Astrocyte (in vitro differentiated cells and primary cell): ENCODE results near the gene MRPL20. TPM values are rescaled to one million over a fixed set of nuclear protein-coding genes. Genes with fewer than 3 reads are reported as not detected.

Experiments
- DNase-seq: peaks from one replicate; pipeline ENCODE4 v3.0.0-alpha.2; 2010; ENCODE audit warnings: low read depth
- FAIRE-seq: peaks from 2 replicates; lab custom pipeline; 2011; peaks lifted over from hg19 to GRCh38; lab: Jason Lieb, UNC
- H2AFZ ChIP-seq: 2 replicates; pipeline ENCODE4 v1.6.0; 2012; ENCODE audit warnings: low read depth, low read length, inconsistent platforms
- H3K27ac ChIP-seq: 2 replicates; pipeline ENCODE4 v1.5.1; 2011; ENCODE audit warnings: low read depth, low read length, inconsistent platforms
- H3K27me3 ChIP-seq: 2 replicates; pipeline ENCODE4 v1.6.0; 2011; ENCODE audit warnings: low read length, inconsistent platforms; ENCODE audit not compliant: insufficient read depth
- H3K36me3 ChIP-seq: 2 replicates; pipeline ENCODE4 v1.5.1; 2011; ENCODE audit warnings: low read length, inconsistent platforms; ENCODE audit not compliant: insufficient read depth
- H3K4me1 ChIP-seq: 2 replicates; pipeline ENCODE4 v1.5.1; 2011; ENCODE audit warnings: low read length, inconsistent platforms; ENCODE audit not compliant: insufficient read depth
- H3K4me2 ChIP-seq: 2 replicates; pipeline ENCODE4 v1.6.0; 2012; ENCODE audit warnings: low read length, inconsistent platforms
- H3K4me3 ChIP-seq: 2 replicates; pipeline ENCODE4 v1.5.1; 2011; ENCODE audit warnings: low read depth, mild to moderate bottlenecking, low read length, inconsistent platforms; ENCODE audit not compliant: insufficient read depth
- H3K79me2 ChIP-seq: 2 replicates; pipeline ENCODE4 v1.6.0; 2012; ENCODE audit warnings: mild to moderate bottlenecking, low read length, inconsistent platforms; ENCODE audit not compliant: insufficient read depth
- H3K9ac ChIP-seq: 2 replicates; pipeline ENCODE4 v1.6.0; 2012; ENCODE audit warnings: mild to moderate bottlenecking, low read length, inconsistent platforms
- H3K9me3 ChIP-seq: 2 replicates; pipeline ENCODE4 v1.5.1; 2012; ENCODE audit warnings: low read depth, mild to moderate bottlenecking, low read length, inconsistent platforms; ENCODE audit not compliant: insufficient read depth
- H4K20me1 ChIP-seq: 2 replicates; pipeline ENCODE4 v1.6.0; 2012; ENCODE audit warnings: low read length, inconsistent platforms; ENCODE audit not compliant: insufficient read depth
- H3K27ac Mint-ChIP-seq: one replicate; pipeline ENCODE4 v1.8.0; 2021; ENCODE audit warnings: mild to moderate bottlenecking, mixed read lengths; ENCODE audit not compliant: unreplicated experiment
- H3K27me3 Mint-ChIP-seq: one replicate; pipeline ENCODE4 v1.8.0; 2021; ENCODE audit warnings: low read depth, mixed read lengths; ENCODE audit not compliant: unreplicated experiment
- H3K36me3 Mint-ChIP-seq: one replicate; pipeline ENCODE4 v1.8.0; 2021; ENCODE audit warnings: low read depth, mixed read lengths; ENCODE audit not compliant: unreplicated experiment
- H3K4me1 Mint-ChIP-seq: one replicate; pipeline ENCODE4 v1.8.0; 2021; ENCODE audit warnings: low read depth, mixed read lengths; ENCODE audit not compliant: unreplicated experiment
- H3K4me3 Mint-ChIP-seq: one replicate; pipeline ENCODE4 v1.8.0; 2021; ENCODE audit warnings: mild to moderate bottlenecking, moderate library complexity, mixed read lengths; ENCODE audit not compliant: unreplicated experiment
- H3K9me3 Mint-ChIP-seq: one replicate; pipeline ENCODE4 v1.8.0; 2021; ENCODE audit warnings: mild to moderate bottlenecking, mixed read lengths; ENCODE audit not compliant: unreplicated experiment
- CTCF ChIP-seq: IDR thresholded peaks from 2 replicates; pipeline ENCODE4 v1.5.1; 2011; ENCODE audit warnings: low read depth, mild to moderate bottlenecking, inconsistent platforms, low read length, moderate library complexity; ENCODE audit not compliant: insufficient read depth
- EZH2 ChIP-seq: IDR thresholded peaks from 2 replicates; pipeline ENCODE4 v1.6.1; 2012; ENCODE audit warnings: mild to moderate bottlenecking, low read length, inconsistent platforms; ENCODE audit not compliant: insufficient read depth
- total RNA-seq: library from RNA; stranded (reverse); gene quantifications from 2 replicates; pipeline ENCODE4 v1.2.1, GENCODE V29; 2021

MRPL20 gene
- total RNA-seq, 1 donor from 2014 or later: 88.5 TPM

DNA sequence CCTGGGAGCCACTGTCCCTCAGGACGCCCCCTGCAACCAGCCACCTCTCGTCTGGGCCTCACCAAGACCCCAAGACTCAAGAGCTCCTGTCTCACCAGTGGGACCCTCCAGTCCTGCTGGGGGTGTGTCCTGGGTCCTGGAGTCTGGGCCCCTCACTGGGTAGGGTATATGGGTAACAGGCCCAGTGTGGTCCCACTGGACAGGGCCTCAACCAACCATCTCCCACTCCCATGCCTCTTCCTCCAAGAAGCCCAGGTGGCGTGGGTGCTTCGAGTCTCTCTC, 27.7 kb upstream of the MRPL20 start:
- Histone ChIP-seq H3K79me2 (no peaks in the 10 kb centered on the region), H3K36me3 (no peaks in the 10 kb centered on the region), H3K27me3 (no peaks in the 10 kb centered on the region), H3K4me1 (peaks cover 35% of the 10 kb centered on the region), H3K4me2 (peak overlapping the region; percentile 85), H4K20me1 (peaks cover 6% of the 10 kb centered on the region), H3K4me3 (no peak overlapping the region), H3K27ac (no peak overlapping the region), H3K9ac (no peak overlapping the region), H3K9me3 (no peaks in the 10 kb centered on the region), H2AFZ (peak overlapping the region; percentile 78)
- Mint-ChIP-seq H3K27me3 (no peaks in the 10 kb centered on the region), H3K4me1 (peaks cover 12% of the 10 kb centered on the region), H3K9me3 (no peaks in the 10 kb centered on the region), H3K4me3 (peak overlapping the region; percentile 80), H3K36me3 (no peaks in the 10 kb centered on the region), H3K27ac (no peak overlapping the region)
- TF ChIP-seq CTCF: no peak
- TF ChIP-seq EZH2: no peak
- DNase-seq: no peak
- no peak for FAIRE-seq

DNA sequence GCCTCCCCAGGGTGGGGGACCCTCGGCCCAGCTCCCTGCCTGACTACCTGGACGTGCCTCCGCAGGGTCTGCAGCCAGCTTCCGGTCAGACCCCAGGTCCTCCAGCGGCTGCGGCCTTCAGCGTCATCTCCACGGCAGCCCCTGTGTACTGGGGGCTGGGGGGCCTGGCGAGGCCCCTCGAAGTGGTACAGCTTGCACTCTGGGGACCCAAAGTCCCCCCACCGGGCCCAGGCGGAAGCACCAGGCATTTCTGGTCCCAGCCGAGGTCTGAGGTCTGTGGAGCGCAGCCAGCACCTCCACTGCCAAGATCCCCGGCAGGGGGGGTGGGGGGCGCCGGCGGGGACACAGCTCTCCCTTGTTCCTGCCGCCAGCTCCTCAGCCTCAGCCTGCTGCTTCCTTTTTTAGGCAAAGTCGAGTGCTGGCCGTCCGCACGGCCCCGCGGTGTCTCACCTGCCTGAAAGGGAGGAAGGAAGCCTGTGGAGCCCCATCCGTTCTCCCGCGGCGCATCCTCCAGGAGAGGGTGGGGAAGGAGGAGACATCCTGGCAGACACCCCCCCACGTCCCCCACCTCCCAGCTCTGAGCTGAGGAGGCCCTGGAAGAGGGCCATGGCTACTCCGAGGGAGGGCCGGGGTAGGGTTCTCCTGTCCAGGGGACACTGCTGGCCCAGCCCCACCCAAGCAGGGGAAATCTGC, 27.2 kb upstream of the MRPL20 start:
- no peaks in the 10 kb centered on the region for H3K9me3 Mint-ChIP-seq
- Histone ChIP-seq H3K36me3 (no peaks in the 10 kb centered on the region), H3K4me1 (peaks cover 35% of the 10 kb centered on the region), H3K9ac (peak overlapping the region; percentile 37), H3K9me3 (no peaks in the 10 kb centered on the region), H4K20me1 (peaks cover 6% of the 10 kb centered on the region), H2AFZ (peak overlapping the region; percentile 45), H3K27me3 (no peaks in the 10 kb centered on the region), H3K4me3 (no peak overlapping the region), H3K79me2 (no peaks in the 10 kb centered on the region), H3K27ac (no peak overlapping the region), H3K4me2 (peak overlapping the region; percentile 85)
- H3K36me3 Mint-ChIP-seq: no peaks in the 10 kb centered on the region
- DNase-seq (peak; percentile 13), FAIRE-seq (no peak)
- peak overlapping the region; percentile 20 for H3K4me3 Mint-ChIP-seq
- H3K27me3 Mint-ChIP-seq: no peaks in the 10 kb centered on the region
- H3K4me1 Mint-ChIP-seq: peaks cover 16% of the 10 kb centered on the region
- TF ChIP-seq EZH2: no peak
- TF ChIP-seq CTCF: no peak
- no peak overlapping the region for H3K27ac Mint-ChIP-seq

DNA sequence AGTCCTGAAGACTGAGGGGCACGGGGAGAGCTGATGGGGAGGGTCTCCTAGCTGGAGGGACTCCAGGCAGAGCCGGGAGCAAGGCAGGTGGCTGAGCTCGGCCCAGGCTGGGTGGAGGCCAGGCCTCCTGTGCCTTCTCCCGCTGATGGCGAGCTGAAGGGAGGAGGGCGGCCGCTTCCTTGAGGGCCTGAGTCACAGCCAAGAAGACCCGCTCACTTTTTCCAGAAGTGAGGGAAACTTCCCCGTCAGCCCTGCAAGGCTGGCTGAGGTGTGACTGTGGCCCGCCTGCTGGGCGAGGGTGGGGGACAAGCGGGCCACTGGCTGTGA, 26.7 kb upstream of the MRPL20 start:
- no peak overlapping the region for H3K4me3 ChIP-seq
- peak overlapping the region; percentile 37 for H3K9ac ChIP-seq
- H3K27ac ChIP-seq: no peak overlapping the region
- H3K79me2 ChIP-seq: no peaks in the 10 kb centered on the region
- peak overlapping the region; percentile 85 for H3K4me2 ChIP-seq
- H3K36me3 ChIP-seq: no peaks in the 10 kb centered on the region
- H3K4me1 ChIP-seq: peaks cover 35% of the 10 kb centered on the region
- H3K27me3 ChIP-seq: no peaks in the 10 kb centered on the region
- Mint-ChIP-seq H3K4me1 (peaks cover 16% of the 10 kb centered on the region), H3K36me3 (no peaks in the 10 kb centered on the region), H3K9me3 (no peaks in the 10 kb centered on the region), H3K27ac (peak overlapping the region; percentile 26), H3K4me3 (no peak overlapping the region), H3K27me3 (no peaks in the 10 kb centered on the region)
- H2AFZ ChIP-seq: peak overlapping the region; percentile 45
- FAIRE-seq (no peak), DNase-seq (peak; percentile 60)
- peaks cover 6% of the 10 kb centered on the region for H4K20me1 ChIP-seq
- no peaks in the 10 kb centered on the region for H3K9me3 ChIP-seq
- TF ChIP-seq EZH2 (no peak), CTCF (no peak)
